ENCODE measurements around the gene PIGR. TPM values are rescaled to one million over a fixed set of nuclear protein-coding genes. Genes with fewer than 3 reads are reported as not detected.

PIGR gene
- total and polyA plus RNA-seq, 2 donors (not counting 3 experiments of a cell fraction or from before 2014, with no cell fraction given): not detected

GRCh38 chr1:206902702-206903101, 43.6 kb downstream of the PIGR start:
- no peak for DNase-seq (ENCODE audit: low read depth, low spot score)
- Histone ChIP-seq H3K36me3 (ENCODE audit: control insufficient read depth in 2 of 2, extremely low read depth in 1 of 2, insufficient read depth in 2 of 2, low read length in 2 of 2) (no peaks in the 10 kb centered on the region), H3K79me2 (ENCODE audit: control insufficient read depth, insufficient read depth, low read length) (no peaks in the 10 kb centered on the region), H2AFZ (ENCODE audit: low read depth, low read length) (no peak overlapping the region), H3K9ac (replicated peaks; ENCODE audit: extremely low read depth, insufficient read depth, low read length) (no peak overlapping the region), H3K9me1 (replicated peaks; ENCODE audit: control insufficient read depth, extremely low read depth, insufficient read depth, low read length) (no peaks in the 10 kb centered on the region), H3K4me2 (ENCODE audit: insufficient read depth, low read length) (no peak overlapping the region), H3K9me3 (replicated peaks; ENCODE audit: control insufficient read depth, insufficient read depth, low read length) (no peaks in the 10 kb centered on the region), H3K4me3 (replicated peaks in 1 of 3; ENCODE audit: insufficient read depth in 1 of 3, low read depth in 1 of 3, low read length in 3 of 3) (no peak overlapping the region), H4K20me1 (replicated peaks; ENCODE audit: control insufficient read depth, extremely low read depth, insufficient read depth, low read length) (no peaks in the 10 kb centered on the region), H3K4me1 (ENCODE audit: control insufficient read depth, extremely low read depth, insufficient read depth, low read length) (no peaks in the 10 kb centered on the region), H3K27ac (ENCODE audit: insufficient read depth, low read depth, low read length) (no peak overlapping the region), H3K27me3 (ENCODE audit: control insufficient read depth in 2 of 2, insufficient read depth in 2 of 2, low read length in 2 of 2) (peaks cover 2 to 3% of the 10 kb centered on the region in 2 experiments)
- intact Hi-C loops (cut with micrococcal nuclease) (no loop called here), dilution Hi-C loops (cut with MboI; ENCODE audit: extremely low pct_ligation_motif_present, low sequenced_read_pairs) (no loop called here)
- CTCF ChIA-PET: interaction anchor here (4.2 kb wide), 1 partner anchor 9 kb away, joined by 21 read pairs; no protein-coding TSS in a partner anchor
- no TSS peak for BruUV-seq (replicated peaks)
- POLR2A ChIA-PET: no interaction called here
- no peak for FAIRE-seq
- TF ChIP-seq, protein P1, sequence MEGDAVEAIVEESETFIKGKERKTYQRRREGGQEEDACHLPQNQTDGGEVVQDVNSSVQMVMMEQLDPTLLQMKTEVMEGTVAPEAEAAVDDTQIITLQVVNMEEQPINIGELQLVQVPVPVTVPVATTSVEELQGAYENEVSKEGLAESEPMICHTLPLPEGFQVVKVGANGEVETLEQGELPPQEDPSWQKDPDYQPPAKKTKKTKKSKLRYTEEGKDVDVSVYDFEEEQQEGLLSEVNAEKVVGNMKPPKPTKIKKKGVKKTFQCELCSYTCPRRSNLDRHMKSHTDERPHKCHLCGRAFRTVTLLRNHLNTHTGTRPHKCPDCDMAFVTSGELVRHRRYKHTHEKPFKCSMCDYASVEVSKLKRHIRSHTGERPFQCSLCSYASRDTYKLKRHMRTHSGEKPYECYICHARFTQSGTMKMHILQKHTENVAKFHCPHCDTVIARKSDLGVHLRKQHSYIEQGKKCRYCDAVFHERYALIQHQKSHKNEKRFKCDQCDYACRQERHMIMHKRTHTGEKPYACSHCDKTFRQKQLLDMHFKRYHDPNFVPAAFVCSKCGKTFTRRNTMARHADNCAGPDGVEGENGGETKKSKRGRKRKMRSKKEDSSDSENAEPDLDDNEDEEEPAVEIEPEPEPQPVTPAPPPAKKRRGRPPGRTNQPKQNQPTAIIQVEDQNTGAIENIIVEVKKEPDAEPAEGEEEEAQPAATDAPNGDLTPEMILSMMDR (IDR thresholded peaks at IDR 0.05; ENCODE audit: extremely low read depth in 1 of 2, insufficient read depth in 1 of 2, low read depth in 1 of 2, low read length in 2 of 2): no peak
- no peak for TF ChIP-seq GATA2 (IDR thresholded peaks at IDR 0.05; ENCODE audit: insufficient read depth, insufficient read length, low read depth, low read length)
- no peak for TF ChIP-seq POLR2A (IDR thresholded peaks at IDR 0.05; ENCODE audit: low read depth, low read length)
- TF ChIP-seq JUN (IDR thresholded peaks at IDR 0.05; ENCODE audit: borderline replicate concordance, insufficient read depth, insufficient read length, low read depth): no peak
- no peak for TF ChIP-seq EZH2 (IDR thresholded peaks at IDR 0.05; ENCODE audit: borderline replicate concordance, low read depth, low read length, severe bottlenecking)
- no peak for TF ChIP-seq FOS (IDR thresholded peaks at IDR 0.05; ENCODE audit: borderline replicate concordance, insufficient read depth, low read length)
- TF ChIP-seq MYC (IDR thresholded peaks at IDR 0.05; ENCODE audit: low read depth, low read length): no peak
- TF ChIP-seq POLR2AphosphoS5 (IDR thresholded peaks at IDR 0.05; ENCODE audit: insufficient read depth, low read depth, low read length): no peak
- TF ChIP-seq, protein P2, sequence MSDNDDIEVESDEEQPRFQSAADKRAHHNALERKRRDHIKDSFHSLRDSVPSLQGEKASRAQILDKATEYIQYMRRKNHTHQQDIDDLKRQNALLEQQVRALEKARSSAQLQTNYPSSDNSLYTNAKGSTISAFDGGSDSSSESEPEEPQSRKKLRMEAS (IDR thresholded peaks at IDR 0.05; ENCODE audit: insufficient read depth, insufficient read length): no peak

Data from endothelial cell of umbilical vein (primary cell).